ENCODE measurements around the gene PTRHD1. TPM values are rescaled to one million over a fixed set of nuclear protein-coding genes. Genes with fewer than 3 reads are reported as not detected.

Gene PTRHD1
- total RNA-seq, 1 experiment from 2014 or later: 35.1 TPM

DNA sequence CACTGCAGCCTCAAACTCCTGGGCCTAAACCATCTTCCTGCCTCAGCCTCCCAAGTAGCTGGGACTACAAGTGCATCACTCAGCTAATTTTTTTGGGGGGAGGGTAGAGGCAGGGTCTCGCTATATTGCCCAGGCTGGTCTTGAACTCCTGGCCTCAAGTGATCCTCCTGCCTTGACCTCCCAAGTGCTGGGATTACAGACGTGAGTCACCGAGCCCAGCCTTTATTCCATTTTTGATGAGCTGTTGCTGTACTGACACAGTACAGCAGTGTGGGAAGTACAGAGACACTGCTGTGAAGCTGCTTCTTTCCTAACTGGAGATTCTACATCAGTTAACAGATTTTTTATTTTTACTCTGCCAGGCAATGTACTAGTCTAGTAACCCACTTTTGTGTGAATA, 18.8 kb downstream of the PTRHD1 start:
- Mint-ChIP-seq H3K9me3 (ENCODE audit: unreplicated experiment) (no peaks in the 10 kb centered on the region), H3K4me3 (ENCODE audit: unreplicated experiment) (no peak overlapping the region), H3K4me1 (ENCODE audit: insufficient read depth, unreplicated experiment) (no peaks in the 10 kb centered on the region), H3K36me3 (ENCODE audit: insufficient read depth, unreplicated experiment) (peaks cover 15% of the 10 kb centered on the region), H3K27me3 (ENCODE audit: insufficient read depth, unreplicated experiment) (no peaks in the 10 kb centered on the region), H3K27ac (ENCODE audit: low read depth, unreplicated experiment) (no peak overlapping the region)
- POLR2A ChIA-PET: no interaction called here
- DNase-seq (ENCODE audit: unreplicated experiment): no peak
- TF ChIP-seq, protein P1, sequence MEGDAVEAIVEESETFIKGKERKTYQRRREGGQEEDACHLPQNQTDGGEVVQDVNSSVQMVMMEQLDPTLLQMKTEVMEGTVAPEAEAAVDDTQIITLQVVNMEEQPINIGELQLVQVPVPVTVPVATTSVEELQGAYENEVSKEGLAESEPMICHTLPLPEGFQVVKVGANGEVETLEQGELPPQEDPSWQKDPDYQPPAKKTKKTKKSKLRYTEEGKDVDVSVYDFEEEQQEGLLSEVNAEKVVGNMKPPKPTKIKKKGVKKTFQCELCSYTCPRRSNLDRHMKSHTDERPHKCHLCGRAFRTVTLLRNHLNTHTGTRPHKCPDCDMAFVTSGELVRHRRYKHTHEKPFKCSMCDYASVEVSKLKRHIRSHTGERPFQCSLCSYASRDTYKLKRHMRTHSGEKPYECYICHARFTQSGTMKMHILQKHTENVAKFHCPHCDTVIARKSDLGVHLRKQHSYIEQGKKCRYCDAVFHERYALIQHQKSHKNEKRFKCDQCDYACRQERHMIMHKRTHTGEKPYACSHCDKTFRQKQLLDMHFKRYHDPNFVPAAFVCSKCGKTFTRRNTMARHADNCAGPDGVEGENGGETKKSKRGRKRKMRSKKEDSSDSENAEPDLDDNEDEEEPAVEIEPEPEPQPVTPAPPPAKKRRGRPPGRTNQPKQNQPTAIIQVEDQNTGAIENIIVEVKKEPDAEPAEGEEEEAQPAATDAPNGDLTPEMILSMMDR (IDR thresholded peaks at IDR 0.05; ENCODE audit: unreplicated experiment): no peak
- CTCF ChIA-PET: interaction anchor here (0.5 to 0.6 kb wide), 2 partner anchors 18 to 470 kb away, joined by 3 read pairs; no protein-coding TSS in a partner anchor
- BruUV-seq (replicated peaks): no TSS peak
- intact Hi-C loops (cut with micrococcal nuclease): no loop called here

DNA sequence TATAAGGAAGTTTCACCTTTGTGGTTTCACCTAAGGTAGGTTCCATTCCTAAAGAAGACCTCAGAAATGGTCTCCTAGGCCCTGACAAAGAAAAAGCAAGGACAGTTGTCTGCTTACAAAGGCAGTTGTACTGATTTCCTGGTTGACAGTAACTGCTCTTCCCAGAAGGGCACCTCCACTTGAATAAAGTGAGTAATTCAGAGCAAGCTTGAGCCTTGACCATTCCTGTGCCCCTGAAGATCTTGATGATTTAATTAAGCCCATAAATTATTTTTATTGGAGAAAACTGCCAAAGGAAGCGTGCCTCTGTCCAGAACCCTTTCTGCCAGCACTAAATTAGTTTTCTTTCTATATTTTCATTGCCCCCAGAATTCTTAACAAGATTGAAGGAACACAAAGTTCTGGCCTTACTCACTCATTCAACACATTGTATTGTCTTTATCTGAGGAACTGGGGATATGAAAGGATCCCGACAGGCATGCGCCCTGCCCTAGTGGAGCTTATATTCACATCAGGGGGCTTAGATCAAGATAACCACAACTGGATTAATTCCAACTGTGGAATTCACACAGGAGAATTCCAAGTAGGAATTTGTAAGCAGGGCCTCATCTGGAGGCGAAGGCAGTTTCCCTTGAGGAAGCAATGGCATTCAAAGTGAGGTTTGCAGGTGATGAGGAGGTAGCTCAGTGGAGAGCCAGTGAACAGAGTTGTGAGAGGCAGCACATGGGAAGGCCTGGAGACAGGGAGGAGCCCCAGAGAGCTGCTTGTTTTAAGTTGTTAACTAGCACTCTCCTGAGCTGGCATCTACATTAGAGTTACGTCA, 21.2 kb downstream of the PTRHD1 start:
- TF ChIP-seq, protein P1 (IDR thresholded peaks at IDR 0.05; ENCODE audit: unreplicated experiment): no peak
- no peak overlapping the region for H3K4me3 Mint-ChIP-seq (ENCODE audit: unreplicated experiment)
- no peaks in the 10 kb centered on the region for H3K9me3 Mint-ChIP-seq (ENCODE audit: unreplicated experiment)
- no peak for DNase-seq (ENCODE audit: unreplicated experiment)
- peaks cover 22% of the 10 kb centered on the region for H3K36me3 Mint-ChIP-seq (ENCODE audit: insufficient read depth, unreplicated experiment)
- no peak overlapping the region for H3K27ac Mint-ChIP-seq (ENCODE audit: low read depth, unreplicated experiment)
- no peaks in the 10 kb centered on the region for H3K4me1 Mint-ChIP-seq (ENCODE audit: insufficient read depth, unreplicated experiment)
- BruUV-seq (replicated peaks): no TSS peak
- POLR2A ChIA-PET: interaction anchor here (1.0 kb wide), 1 partner anchor 69 kb away, joined by 3 read pairs; no protein-coding TSS in a partner anchor
- CTCF ChIA-PET: interaction anchor here (1.0 to 1.3 kb wide), 2 partner anchors 20 to 21 kb away, joined by 3 read pairs; partner anchors contain the start of genes CENPO and PTRHD1
- intact Hi-C loops (cut with micrococcal nuclease): no loop called here
- H3K27me3 Mint-ChIP-seq (ENCODE audit: insufficient read depth, unreplicated experiment): no peaks in the 10 kb centered on the region

- H3K4me3 Mint-ChIP-seq (ENCODE audit: unreplicated experiment): no peak overlapping the region
- TF ChIP-seq, protein P1 (IDR thresholded peaks at IDR 0.05; ENCODE audit: unreplicated experiment): no peak
- no TSS peak for BruUV-seq (replicated peaks)
- H3K9me3 Mint-ChIP-seq (ENCODE audit: unreplicated experiment): no peaks in the 10 kb centered on the region
- H3K4me1 Mint-ChIP-seq (ENCODE audit: insufficient read depth, unreplicated experiment): no peaks in the 10 kb centered on the region
- CTCF ChIA-PET: no interaction called here
- POLR2A ChIA-PET: no interaction called here
- no peaks in the 10 kb centered on the region for H3K27me3 Mint-ChIP-seq (ENCODE audit: insufficient read depth, unreplicated experiment)
- no peak for DNase-seq (ENCODE audit: unreplicated experiment)
- H3K27ac Mint-ChIP-seq (ENCODE audit: low read depth, unreplicated experiment): no peak overlapping the region
- H3K36me3 Mint-ChIP-seq (ENCODE audit: insufficient read depth, unreplicated experiment): peaks cover 22% of the 10 kb centered on the region
- intact Hi-C loops (cut with micrococcal nuclease): no loop called here
Observed at GRCh38 chr2:24771061-24771460, 22.1 kb downstream of the PTRHD1 start.

DNA sequence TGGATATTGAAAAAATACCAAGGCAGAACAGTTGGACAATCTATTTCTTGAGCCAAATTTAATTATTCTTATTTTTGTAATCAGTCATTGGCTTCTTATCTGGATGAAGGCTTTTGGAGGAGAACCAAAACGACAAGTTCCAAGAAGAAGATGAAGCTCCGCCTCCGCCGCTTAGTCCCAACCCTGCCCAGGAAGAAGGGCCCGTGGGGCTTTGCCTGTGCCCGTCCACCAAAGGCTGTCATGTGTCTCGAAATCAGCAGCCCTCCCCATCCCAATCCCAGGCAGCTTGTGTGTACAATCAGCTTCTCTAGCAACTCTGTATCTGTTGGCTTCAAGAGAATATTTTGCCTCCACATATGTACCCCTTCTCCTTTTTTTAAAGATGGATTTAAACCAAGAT, 24.6 kb downstream of the PTRHD1 start:
- CTCF ChIA-PET: interaction anchor here (0.6 to 0.9 kb wide), 2 partner anchors 10 to 16 kb away, joined by 3 to 4 read pairs; no protein-coding TSS in a partner anchor
- no peak for DNase-seq (ENCODE audit: unreplicated experiment)
- Mint-ChIP-seq H3K4me3 (ENCODE audit: unreplicated experiment) (no peak overlapping the region), H3K27ac (ENCODE audit: low read depth, unreplicated experiment) (no peak overlapping the region), H3K9me3 (ENCODE audit: unreplicated experiment) (no peaks in the 10 kb centered on the region), H3K4me1 (ENCODE audit: insufficient read depth, unreplicated experiment) (no peaks in the 10 kb centered on the region), H3K27me3 (ENCODE audit: insufficient read depth, unreplicated experiment) (no peaks in the 10 kb centered on the region), H3K36me3 (ENCODE audit: insufficient read depth, unreplicated experiment) (peaks cover 34% of the 10 kb centered on the region)
- TF ChIP-seq, protein P1 (IDR thresholded peaks at IDR 0.05; ENCODE audit: unreplicated experiment): no peak
- POLR2A ChIA-PET: no interaction called here
- intact Hi-C loops (cut with micrococcal nuclease): no loop called here
- no TSS peak for BruUV-seq (replicated peaks)

Data from MCF 10A (cell line).